Adrenal gland (tissue), 5 donors: ENCODE results near the gene ADAMTS17.

ENCODE experiments used
- POLR2A ChIP-seq, 2 donors: fragments of 450-650 bp; IDR thresholded peaks; one replicate each; pipeline ENCODE4 v1.6.1; 2017; ENCODE audit warnings: antibody characterized with exemption in 2 of 2, mild to moderate bottlenecking in 2 of 2, moderate library complexity in 1 of 2
- TF ChIP-seq, protein P1 (sequence below), 6 experiments: fragments of 450-650 bp in 4 of 6; fragments of 200-600 bp in 2 of 6; sonication (generic) in 1 of 6; IDR thresholded peaks; 1 replicate in 5 of 6; 2 replicates in 1 of 6; pipeline versions ENCODE4 v1.5.1 to v1.8.0; 2016 to 2021; ENCODE audit warnings: antibody characterized with exemption in 6 of 6, mild to moderate bottlenecking in 2 of 6, moderate library complexity in 1 of 6
- donor health status: DM: no; HTN: no; CAD: no.

DNA sequence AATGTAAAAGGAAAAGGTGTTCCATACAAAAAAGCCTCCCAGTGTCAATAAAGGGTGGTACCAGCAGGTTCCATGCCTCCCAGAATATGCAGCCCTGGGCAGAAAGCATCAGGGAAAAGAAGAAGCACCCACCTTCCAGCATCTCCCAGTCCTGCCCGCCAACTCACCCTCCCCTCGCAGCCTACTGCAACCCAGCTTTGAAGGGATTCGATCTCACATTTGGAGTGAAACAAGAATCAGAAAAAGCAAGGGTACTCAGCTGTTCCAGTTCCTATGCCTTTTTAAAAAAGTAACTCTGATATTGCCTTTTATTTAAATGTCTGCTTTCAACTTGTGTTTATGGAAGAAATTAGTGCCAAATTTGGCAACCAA lies 166.9 kb downstream of the ADAMTS17 start:
- TF ChIP-seq, protein P1, sequence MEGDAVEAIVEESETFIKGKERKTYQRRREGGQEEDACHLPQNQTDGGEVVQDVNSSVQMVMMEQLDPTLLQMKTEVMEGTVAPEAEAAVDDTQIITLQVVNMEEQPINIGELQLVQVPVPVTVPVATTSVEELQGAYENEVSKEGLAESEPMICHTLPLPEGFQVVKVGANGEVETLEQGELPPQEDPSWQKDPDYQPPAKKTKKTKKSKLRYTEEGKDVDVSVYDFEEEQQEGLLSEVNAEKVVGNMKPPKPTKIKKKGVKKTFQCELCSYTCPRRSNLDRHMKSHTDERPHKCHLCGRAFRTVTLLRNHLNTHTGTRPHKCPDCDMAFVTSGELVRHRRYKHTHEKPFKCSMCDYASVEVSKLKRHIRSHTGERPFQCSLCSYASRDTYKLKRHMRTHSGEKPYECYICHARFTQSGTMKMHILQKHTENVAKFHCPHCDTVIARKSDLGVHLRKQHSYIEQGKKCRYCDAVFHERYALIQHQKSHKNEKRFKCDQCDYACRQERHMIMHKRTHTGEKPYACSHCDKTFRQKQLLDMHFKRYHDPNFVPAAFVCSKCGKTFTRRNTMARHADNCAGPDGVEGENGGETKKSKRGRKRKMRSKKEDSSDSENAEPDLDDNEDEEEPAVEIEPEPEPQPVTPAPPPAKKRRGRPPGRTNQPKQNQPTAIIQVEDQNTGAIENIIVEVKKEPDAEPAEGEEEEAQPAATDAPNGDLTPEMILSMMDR (IDR thresholded peaks at IDR 0.05), result no peak
- no peak for TF ChIP-seq POLR2A (IDR thresholded peaks at IDR 0.05)
